ENCODE measurements around the gene RING1. TPM values are rescaled to one million over a fixed set of nuclear protein-coding genes. Genes with fewer than 3 reads are reported as not detected.
A peak's percentile ranks its signal among the peaks of the same experiment; 100 is the strongest.

The RING1 gene
- total RNA-seq, 2 experiments from 2014 or later = 27.1 to 28.6 TPM

DNA sequence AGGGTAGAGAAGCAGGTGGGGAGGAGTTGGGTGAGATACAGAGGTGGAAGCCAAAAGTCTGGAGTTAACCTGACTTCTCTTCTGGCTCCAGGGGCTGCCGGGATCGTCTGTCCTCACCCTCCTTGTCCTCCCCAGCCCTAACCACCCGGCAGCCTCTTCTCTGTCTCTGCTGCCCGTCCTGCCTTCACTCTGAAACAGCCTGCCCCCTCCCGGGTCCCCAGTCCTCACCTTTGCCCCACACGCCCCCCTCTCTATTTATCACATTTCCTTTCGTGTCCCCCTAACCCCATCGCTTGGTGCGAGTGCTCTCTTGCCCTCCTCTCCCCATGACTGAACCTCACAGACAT lies 5.7 kb downstream of the RING1 start:
- Histone ChIP-seq H3K36me3 (ENCODE audit: insufficient read depth, low read length) (peaks cover 19% of the 10 kb centered on the region), H3K4me3 (ENCODE audit: low read length) (no peak overlapping the region), H3K27ac (ENCODE audit: low read depth in 1 of 2, low read length in 2 of 2) (no peak overlapping the region), H3K27me3 (ENCODE audit: control insufficient read depth in 1 of 2, insufficient read depth in 2 of 2, low read length in 2 of 2) (peaks cover 0 to 14% of the 10 kb centered on the region in 2 experiments), H3K4me1 (ENCODE audit: insufficient read depth, low read length) (peaks cover 26% of the 10 kb centered on the region), H3K9me3 (ENCODE audit: control insufficient read depth in 1 of 2, insufficient read depth in 1 of 2, low read length in 2 of 2) (no peaks in the 10 kb centered on the region)
- peaks cover 36% of the 10 kb centered on the region for H3K4me1 Mint-ChIP-seq (ENCODE audit: low read depth)
- intact Hi-C loops (cut with DNase I, micrococcal nuclease) = no loop called here
- ATAC-seq (ENCODE audit: poor library complexity) (no peak), DNase-seq (no peak)
- POLR2A ChIA-PET = no interaction called here
- TF ChIP-seq, protein P1, sequence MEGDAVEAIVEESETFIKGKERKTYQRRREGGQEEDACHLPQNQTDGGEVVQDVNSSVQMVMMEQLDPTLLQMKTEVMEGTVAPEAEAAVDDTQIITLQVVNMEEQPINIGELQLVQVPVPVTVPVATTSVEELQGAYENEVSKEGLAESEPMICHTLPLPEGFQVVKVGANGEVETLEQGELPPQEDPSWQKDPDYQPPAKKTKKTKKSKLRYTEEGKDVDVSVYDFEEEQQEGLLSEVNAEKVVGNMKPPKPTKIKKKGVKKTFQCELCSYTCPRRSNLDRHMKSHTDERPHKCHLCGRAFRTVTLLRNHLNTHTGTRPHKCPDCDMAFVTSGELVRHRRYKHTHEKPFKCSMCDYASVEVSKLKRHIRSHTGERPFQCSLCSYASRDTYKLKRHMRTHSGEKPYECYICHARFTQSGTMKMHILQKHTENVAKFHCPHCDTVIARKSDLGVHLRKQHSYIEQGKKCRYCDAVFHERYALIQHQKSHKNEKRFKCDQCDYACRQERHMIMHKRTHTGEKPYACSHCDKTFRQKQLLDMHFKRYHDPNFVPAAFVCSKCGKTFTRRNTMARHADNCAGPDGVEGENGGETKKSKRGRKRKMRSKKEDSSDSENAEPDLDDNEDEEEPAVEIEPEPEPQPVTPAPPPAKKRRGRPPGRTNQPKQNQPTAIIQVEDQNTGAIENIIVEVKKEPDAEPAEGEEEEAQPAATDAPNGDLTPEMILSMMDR (IDR thresholded peaks at IDR 0.05) = no peak
- CTCF ChIA-PET = no interaction called here
- peaks cover 43% of the 10 kb centered on the region for H3K36me3 Mint-ChIP-seq (ENCODE audit: low read depth)
- no peaks in the 10 kb centered on the region for H3K9me3 Mint-ChIP-seq
- H3K4me3 Mint-ChIP-seq = peak overlapping the region; percentile 80
- H3K27ac Mint-ChIP-seq = peak overlapping the region; percentile 7
- H3K27me3 Mint-ChIP-seq = peaks cover 52% of the 10 kb centered on the region

DNA sequence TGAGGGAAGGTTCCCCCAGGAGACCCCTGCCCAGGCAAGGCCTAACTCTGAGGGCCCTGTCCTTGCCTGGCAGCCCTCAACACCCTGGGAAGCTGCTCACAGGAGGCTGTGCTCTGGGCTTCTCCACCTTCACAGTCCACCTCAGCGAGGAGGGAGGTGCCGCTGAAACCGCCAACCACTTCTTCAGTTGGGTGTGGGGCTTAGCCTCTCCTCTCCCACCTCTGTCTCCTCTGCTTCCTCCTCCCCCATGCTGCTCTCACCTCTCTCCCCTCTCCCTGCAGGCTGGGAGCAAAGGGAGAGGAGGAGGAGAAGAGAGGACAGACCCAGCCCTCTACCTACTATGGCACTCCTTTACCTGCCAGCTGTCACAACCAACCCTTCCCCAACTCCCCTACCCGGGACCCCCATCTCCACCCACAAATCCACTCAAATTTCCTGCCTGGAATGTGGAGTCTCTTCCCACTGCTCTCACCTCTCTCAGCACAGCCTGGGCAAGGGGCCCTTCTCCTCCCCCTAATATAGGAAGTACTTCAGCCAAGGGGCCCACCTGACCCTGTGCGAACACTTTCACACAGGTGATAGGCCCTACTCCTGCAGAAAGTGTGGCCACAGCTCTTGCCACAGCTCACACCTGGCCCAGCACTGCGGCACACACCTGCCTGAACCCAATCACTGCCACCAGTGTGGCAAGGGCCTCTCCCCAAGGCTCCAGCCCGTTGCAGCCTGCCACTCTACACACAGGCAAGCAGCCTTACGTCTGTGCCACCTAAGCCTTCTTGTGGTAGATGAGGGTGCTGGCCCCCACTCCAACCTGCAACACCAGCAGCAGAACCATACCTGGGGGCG lies 7.2 kb downstream of the RING1 start:
- Mint-ChIP-seq H3K4me3 (no peak overlapping the region), H3K4me1 (ENCODE audit: low read depth) (peaks cover 25% of the 10 kb centered on the region), H3K9me3 (no peaks in the 10 kb centered on the region), H3K27me3 (peaks cover 61% of the 10 kb centered on the region), H3K36me3 (ENCODE audit: low read depth) (peaks cover 28% of the 10 kb centered on the region), H3K27ac (no peak overlapping the region)
- Histone ChIP-seq H3K27ac (ENCODE audit: low read depth in 1 of 2, low read length in 2 of 2) (no peak overlapping the region), H3K9me3 (ENCODE audit: control insufficient read depth in 1 of 2, insufficient read depth in 1 of 2, low read length in 2 of 2) (no peaks in the 10 kb centered on the region), H3K4me1 (ENCODE audit: insufficient read depth, low read length) (peaks cover 17% of the 10 kb centered on the region), H3K4me3 (ENCODE audit: low read length) (no peak overlapping the region), H3K36me3 (ENCODE audit: insufficient read depth, low read length) (peaks cover 12% of the 10 kb centered on the region), H3K27me3 (ENCODE audit: control insufficient read depth in 1 of 2, insufficient read depth in 2 of 2, low read length in 2 of 2) (peaks cover 0 to 14% of the 10 kb centered on the region in 2 experiments)
- ChIA-PET CTCF (no interaction called here), POLR2A (no interaction called here)
- intact Hi-C loops (cut with DNase I, micrococcal nuclease) = no loop called here
- TF ChIP-seq, protein P1 (IDR thresholded peaks at IDR 0.05) = no peak
- no peak for DNase-seq
- no peak for ATAC-seq (ENCODE audit: poor library complexity)

DNA sequence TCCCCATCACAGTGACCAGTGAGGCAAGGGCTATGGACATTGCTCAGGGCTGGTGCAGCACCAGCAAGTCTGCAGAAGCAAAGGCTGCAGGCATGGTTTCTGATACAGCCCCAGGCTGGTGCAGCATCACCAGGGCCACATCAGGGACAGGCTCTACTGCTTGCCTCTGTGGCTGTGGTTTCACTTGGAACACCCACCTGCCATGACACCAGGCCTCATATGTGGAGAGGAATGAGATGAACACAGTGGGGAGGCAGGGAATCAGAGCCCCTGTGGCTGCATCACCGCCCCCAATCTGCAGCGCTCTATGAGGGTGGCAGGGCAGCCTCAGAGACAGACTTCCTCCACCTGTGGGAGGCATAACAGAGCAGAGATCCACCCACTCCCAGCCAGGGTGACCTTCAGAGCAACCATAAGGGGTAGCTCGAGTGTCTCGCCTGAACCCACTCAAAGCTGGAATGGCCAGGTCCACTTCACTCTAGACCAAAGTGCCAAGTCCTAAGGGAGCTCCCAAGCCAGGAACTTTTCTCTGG lies 7.9 kb downstream of the RING1 start:
- Histone ChIP-seq H3K4me1 (ENCODE audit: insufficient read depth, low read length) (peaks cover 17% of the 10 kb centered on the region), H3K9me3 (ENCODE audit: control insufficient read depth in 1 of 2, insufficient read depth in 1 of 2, low read length in 2 of 2) (no peaks in the 10 kb centered on the region), H3K36me3 (ENCODE audit: insufficient read depth, low read length) (peaks cover 10% of the 10 kb centered on the region), H3K27ac (ENCODE audit: low read depth in 1 of 2, low read length in 2 of 2) (no peak overlapping the region), H3K4me3 (ENCODE audit: low read length) (no peak overlapping the region), H3K27me3 (ENCODE audit: control insufficient read depth in 1 of 2, insufficient read depth in 2 of 2, low read length in 2 of 2) (peaks cover 0 to 14% of the 10 kb centered on the region in 2 experiments)
- Mint-ChIP-seq H3K27ac (no peak overlapping the region), H3K27me3 (peaks cover 62% of the 10 kb centered on the region), H3K36me3 (ENCODE audit: low read depth) (peaks cover 22% of the 10 kb centered on the region), H3K4me3 (no peak overlapping the region), H3K9me3 (no peaks in the 10 kb centered on the region), H3K4me1 (ENCODE audit: low read depth) (peaks cover 25% of the 10 kb centered on the region)
- ATAC-seq (ENCODE audit: poor library complexity) (no peak), DNase-seq (no peak)
- CTCF ChIA-PET = no interaction called here
- intact Hi-C loops (cut with DNase I, micrococcal nuclease) = no loop called here
- POLR2A ChIA-PET = no interaction called here
- TF ChIP-seq, protein P1 (IDR thresholded peaks at IDR 0.05) = no peak
